T-cell (primary cell): ENCODE measurements around the gene SEMA4F. TPM values are rescaled to one million over a fixed set of nuclear protein-coding genes. Genes with fewer than 3 reads are reported as not detected.

ENCODE experiments used
- ATAC-seq, 4 experiments: fragments of 200-7000 bp in 3 of 4; fragments of 150-1000 bp in 1 of 4; cut with Tn5 transposase; replicated peaks in 1 of 4; 1 replicate in 3 of 4; 2 replicates in 1 of 4; pipeline ENCODE4 v1.10.0; 2021; ENCODE audit warnings: moderate library complexity in 3 of 4, mild to moderate bottlenecking in 2 of 4, moderate number of reproducible peaks in 1 of 4
- CTCF ChIA-PET, 2 donors: fragments of 300-600 bp; sonication (Branson Sonifier 250); formaldehyde crosslinking; loops; one replicate each; lab custom pipeline; 2022; ENCODE audit warnings: antibody characterized with exemption in 2 of 2; lab: Charles Lee
- POLR2A ChIA-PET, 2 donors: fragments of 300-600 bp; sonication (Branson Sonifier 250); formaldehyde crosslinking; loops; one replicate each; lab custom pipeline; 2022; ENCODE audit warnings: antibody characterized with exemption in 2 of 2; lab: Charles Lee
- DNase-seq, 35 experiments: peaks; one replicate each; pipeline versions ENCODE4 v3.0.0 to v3.0.0-alpha.2; 2013 to 2023
- H3K27ac ChIP-seq: one replicate; pipeline ENCODE4 v1.5.1; 2013; ENCODE audit warnings: low read length
- H3K27me3 ChIP-seq, 2 experiments: replicated peaks in 1 of 2; 1 replicate in 1 of 2; 2 replicates in 1 of 2; pipeline versions ENCODE4 v1.6.1 to v1.7.0; 2013; ENCODE audit warnings: low read length in 1 of 2, mixed read lengths in 1 of 2; ENCODE audit not compliant: control insufficient read depth in 2 of 2, insufficient read depth in 2 of 2; ENCODE audit errors: extremely low read depth in 1 of 2
- H3K36me3 ChIP-seq, 2 donors: 1 replicate in 1 of 2; 2 replicates in 1 of 2; pipeline versions ENCODE4 v1.6.1 to v1.7.0; 2013; ENCODE audit warnings: low read length in 1 of 2; ENCODE audit not compliant: control insufficient read depth in 2 of 2, insufficient read depth in 1 of 2; ENCODE audit errors: extremely low read depth in 1 of 2
- H3K4me1 ChIP-seq, 2 experiments: 1 replicate in 1 of 2; 2 replicates in 1 of 2; pipeline versions ENCODE4 v1.6.1 to v1.7.0; 2013; ENCODE audit warnings: low read length in 2 of 2, mixed read lengths in 1 of 2; ENCODE audit not compliant: insufficient read depth in 2 of 2, control insufficient read depth in 1 of 2; ENCODE audit errors: extremely low read depth in 1 of 2
- H3K4me3 ChIP-seq, 2 donors: 1 replicate in 1 of 2; 2 replicates in 1 of 2; pipeline versions ENCODE4 v1.5.1 to v1.7.0; 2013; ENCODE audit warnings: mild to moderate bottlenecking in 2 of 2, low read length in 1 of 2, moderate library complexity in 1 of 2; ENCODE audit not compliant: control insufficient read depth in 1 of 2; ENCODE audit errors: extremely low read depth in 1 of 2
- H3K9me3 ChIP-seq: 2 replicates; pipeline ENCODE4 v1.7.0; 2013
- H3K27ac Mint-ChIP-seq, 2 donors: one replicate each; pipeline ENCODE4 v1.8.0; 2020 to 2021; ENCODE audit warnings: mild to moderate bottlenecking in 2 of 2, mixed read lengths in 2 of 2
- H3K27me3 Mint-ChIP-seq, 2 donors: one replicate each; pipeline ENCODE4 v1.8.0; 2021 to 2022; ENCODE audit warnings: mixed read lengths in 2 of 2
- H3K36me3 Mint-ChIP-seq: one replicate; pipeline ENCODE4 v1.8.0; 2021; ENCODE audit warnings: mixed read lengths
- H3K4me1 Mint-ChIP-seq, 3 donors: one replicate each; pipeline ENCODE4 v1.8.0; 2020 to 2022; ENCODE audit warnings: mixed read lengths in 3 of 3, mild to moderate bottlenecking in 1 of 3
- H3K4me3 Mint-ChIP-seq, 3 donors: one replicate each; pipeline ENCODE4 v1.8.0; 2020 to 2022; ENCODE audit warnings: mild to moderate bottlenecking in 3 of 3, mixed read lengths in 3 of 3, moderate library complexity in 3 of 3
- H3K9me3 Mint-ChIP-seq, 3 donors: one replicate each; pipeline ENCODE4 v1.8.0; 2020 to 2022; ENCODE audit warnings: mixed read lengths in 3 of 3
- WGBS: methylation state at CpG from one replicate; pipeline ENCODE4 v1.1.5; 2013; ENCODE audit warnings: missing lambda C conversion rate; ENCODE audit not compliant: insufficient coverage; 5-methylcytosine and 5-hydroxymethylcytosine counted together
- total RNA-seq, 35 experiments: library from RNA in 6 of 35; stranded (reverse) in 6 of 35; fragments of 120-200 nt in 1 of 35; gene quantifications; one replicate each; pipeline versions ENCODE4 v1.2.1 to v1.2.4 and lab custom pipeline; 2013 to 2026

Gene SEMA4F
- total RNA-seq, 5 donors from 2014 or later (not counting 1 experiment from before 2014, with no cell fraction given), result 12.2 to 24.9 (median 18.6) TPM

DNA sequence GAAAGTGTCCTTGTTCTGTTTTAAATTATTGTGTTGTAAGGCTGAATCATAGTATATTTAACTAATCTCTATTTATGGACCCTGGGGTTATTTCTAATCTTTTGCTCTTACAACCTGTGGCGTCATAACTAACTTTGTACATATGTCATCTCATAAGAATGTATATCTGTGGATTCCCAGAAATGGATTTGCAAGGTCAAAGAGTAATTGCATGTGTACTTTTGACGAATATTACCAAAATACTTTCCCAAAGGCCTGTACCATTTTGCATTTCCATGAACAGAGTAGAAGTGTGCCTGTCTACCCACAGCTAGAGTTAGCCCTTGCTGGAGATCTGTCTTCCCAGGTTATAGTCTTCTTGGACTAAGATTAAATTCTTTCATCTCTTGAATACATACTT, 42.8 kb downstream of the SEMA4F start:
- no peak overlapping the region for H3K4me3 Mint-ChIP-seq
- Histone ChIP-seq H3K27me3 (peaks cover 0 to under 1% of the 10 kb centered on the region in 2 experiments), H3K4me1 (no peaks in the 10 kb centered on the region), H3K9me3 (no peaks in the 10 kb centered on the region), H3K27ac (no peak overlapping the region), H3K36me3 (no peaks in the 10 kb centered on the region), H3K4me3 (no peak overlapping the region)
- H3K27me3 Mint-ChIP-seq, result peaks cover 0 to under 1% of the 10 kb centered on the region in 2 donors
- POLR2A ChIA-PET, result no interaction called here
- H3K4me1 Mint-ChIP-seq, result no peaks in the 10 kb centered on the region
- no peak for ATAC-seq
- no peak overlapping the region for H3K27ac Mint-ChIP-seq
- CTCF ChIA-PET, result no interaction called here
- H3K36me3 Mint-ChIP-seq, result peaks cover 34% of the 10 kb centered on the region
- H3K9me3 Mint-ChIP-seq, result no peaks in the 10 kb centered on the region
- no CpG with 5 or more reads among the region's 2 CpGs for WGBS
- no peak for DNase-seq

- Mint-ChIP-seq H3K9me3 (no peaks in the 10 kb centered on the region), H3K4me1 (no peaks in the 10 kb centered on the region), H3K36me3 (peaks cover 43% of the 10 kb centered on the region), H3K27ac (no peak overlapping the region), H3K27me3 (no peaks in the 10 kb centered on the region), H3K4me3 (no peak overlapping the region)
- Histone ChIP-seq H3K36me3 (no peaks in the 10 kb centered on the region), H3K27ac (no peak overlapping the region), H3K27me3 (no peaks in the 10 kb centered on the region), H3K4me3 (no peak overlapping the region), H3K9me3 (no peaks in the 10 kb centered on the region), H3K4me1 (no peaks in the 10 kb centered on the region)
- POLR2A ChIA-PET, result no interaction called here
- CTCF ChIA-PET, result no interaction called here
- WGBS, result 93% methylated on average over 2 of the region's 2 CpGs
- no peak for DNase-seq
- no peak for ATAC-seq
Observed at GRCh38 chr2:74700643-74701372, 46.8 kb downstream of the SEMA4F start.

DNA sequence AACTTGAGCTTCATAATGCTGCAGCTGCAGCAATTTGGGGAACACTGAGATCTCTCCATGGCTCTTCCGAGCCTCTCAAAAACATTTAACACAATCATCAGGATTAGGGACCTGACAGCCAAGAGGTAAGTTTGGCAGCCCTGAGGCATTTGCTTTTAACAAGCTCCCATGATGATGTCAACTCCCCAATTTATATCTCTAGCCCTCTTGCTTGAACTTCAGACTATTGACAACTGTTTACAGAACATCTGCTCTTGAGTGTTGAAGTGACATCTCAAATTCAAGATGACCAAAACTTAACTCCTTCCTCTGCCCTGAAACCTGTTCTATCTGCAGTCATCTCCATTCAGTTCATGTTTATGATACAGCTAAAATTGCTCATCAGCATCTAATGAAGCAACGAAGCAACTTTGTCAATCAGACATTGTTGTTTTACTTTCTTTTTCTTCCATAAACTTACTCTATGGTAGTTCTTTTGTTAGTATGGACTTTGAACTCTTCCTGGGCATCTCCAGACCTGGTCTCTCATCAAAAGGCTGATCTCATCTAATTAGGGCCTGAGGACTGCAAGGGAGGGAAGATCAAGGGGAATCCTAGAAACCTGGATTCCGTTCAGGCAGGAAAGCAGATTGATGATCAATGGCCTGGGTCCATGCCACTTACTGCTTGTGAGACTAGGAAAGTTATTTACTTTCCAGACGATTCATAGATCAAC, 48.1 kb downstream of the SEMA4F start:
- POLR2A ChIA-PET, result no interaction called here
- Histone ChIP-seq H3K27ac (no peak overlapping the region), H3K4me1 (no peaks in the 10 kb centered on the region), H3K27me3 (no peaks in the 10 kb centered on the region), H3K9me3 (no peaks in the 10 kb centered on the region), H3K4me3 (no peak overlapping the region), H3K36me3 (no peaks in the 10 kb centered on the region)
- Mint-ChIP-seq H3K27me3 (no peaks in the 10 kb centered on the region), H3K4me1 (no peaks in the 10 kb centered on the region), H3K4me3 (no peak overlapping the region), H3K36me3 (peaks cover 44% of the 10 kb centered on the region), H3K27ac (no peak overlapping the region), H3K9me3 (no peaks in the 10 kb centered on the region)
- DNase-seq (no peak), ATAC-seq (no peak)
- CTCF ChIA-PET, result interaction anchor here in 1 of 2 donors (1.0 kb wide), 1 partner anchor 12 kb away, joined by 3 read pairs; no protein-coding TSS in a partner anchor
- 100% methylated on average over 2 of the region's 4 CpGs for WGBS

- ChIA-PET POLR2A (interaction anchor here in 1 of 2 donors (0.7 kb wide), 1 partner anchor 185 kb away, joined by 4 read pairs; no protein-coding TSS in a partner anchor), CTCF (interaction anchor here in 1 of 2 donors (0.6 kb wide), 1 partner anchor 200 kb away, joined by 3 read pairs; no protein-coding TSS in a partner anchor)
- no peak for DNase-seq
- no peaks in the 10 kb centered on the region for H3K36me3 ChIP-seq
- Mint-ChIP-seq H3K27ac (no peak overlapping the region), H3K27me3 (no peaks in the 10 kb centered on the region), H3K4me3 (no peak overlapping the region), H3K36me3 (peaks cover 49% of the 10 kb centered on the region), H3K9me3 (peaks cover 0 to 4% (median 0%) of the 10 kb centered on the region in 3 donors), H3K4me1 (no peaks in the 10 kb centered on the region)
- H3K4me3 ChIP-seq, result no peak overlapping the region
- no peaks in the 10 kb centered on the region for H3K4me1 ChIP-seq
- WGBS, result 90% methylated on average over 2 of the region's 6 CpGs
- H3K9me3 ChIP-seq, result no peaks in the 10 kb centered on the region
- no peaks in the 10 kb centered on the region for H3K27me3 ChIP-seq
- ATAC-seq, result no peak
- H3K27ac ChIP-seq, result no peak overlapping the region
Observed at GRCh38 chr2:74703373-74703772, 49.3 kb downstream of the SEMA4F start.

GRCh38 chr2:74704216-74704615, 50.2 kb downstream of the SEMA4F start:
- WGBS, result no CpG with 5 or more reads among the region's 2 CpGs
- no peaks in the 10 kb centered on the region for H3K4me1 ChIP-seq
- no peaks in the 10 kb centered on the region for H3K36me3 ChIP-seq
- ChIA-PET CTCF (no interaction called here), POLR2A (no interaction called here)
- no peak overlapping the region for H3K4me3 ChIP-seq
- no peak overlapping the region for H3K27ac ChIP-seq
- Mint-ChIP-seq H3K4me1 (no peaks in the 10 kb centered on the region), H3K9me3 (peaks cover 0 to 4% (median 0%) of the 10 kb centered on the region in 3 donors), H3K36me3 (peaks cover 46% of the 10 kb centered on the region), H3K27ac (no peak overlapping the region), H3K27me3 (no peaks in the 10 kb centered on the region), H3K4me3 (no peak overlapping the region)
- H3K27me3 ChIP-seq, result no peaks in the 10 kb centered on the region
- no peaks in the 10 kb centered on the region for H3K9me3 ChIP-seq
- DNase-seq, result no peak
- ATAC-seq, result no peak

GRCh38 chr2:74706741-74707140, 52.7 kb downstream of the SEMA4F start:
- Mint-ChIP-seq H3K36me3 (peaks cover 28% of the 10 kb centered on the region), H3K27ac (no peak overlapping the region), H3K27me3 (no peaks in the 10 kb centered on the region), H3K4me3 (no peak overlapping the region), H3K4me1 (no peaks in the 10 kb centered on the region), H3K9me3 (peaks cover 0 to 4% (median 0%) of the 10 kb centered on the region in 3 donors)
- CTCF ChIA-PET, result no interaction called here
- no peak overlapping the region for H3K27ac ChIP-seq
- no peaks in the 10 kb centered on the region for H3K9me3 ChIP-seq
- no peaks in the 10 kb centered on the region for H3K36me3 ChIP-seq
- ATAC-seq (no peak), DNase-seq (no peak)
- H3K4me1 ChIP-seq, result no peaks in the 10 kb centered on the region
- H3K27me3 ChIP-seq, result no peaks in the 10 kb centered on the region
- H3K4me3 ChIP-seq, result no peak overlapping the region
- POLR2A ChIA-PET, result no interaction called here
